KMS-11 (cell line): Measurements from ENCODE around the gene LSM4.

Experiments
- H2AFZ ChIP-seq: fragments of 200-600 bp; sonication (generic); 2 replicates; pipeline ENCODE4 v1.6.1; 2016; ENCODE audit warnings: antibody characterized with exemption, mixed run types, low read depth
- H3K27ac ChIP-seq: fragments of 200-600 bp; sonication (generic); 2 replicates; pipeline ENCODE4 v1.6.1; 2016; ENCODE audit warnings: mild to moderate bottlenecking, mixed run types
- H3K27me3 ChIP-seq: fragments of 200-600 bp; sonication (generic); 2 replicates; pipeline ENCODE4 v1.6.1; 2017; ENCODE audit warnings: mild to moderate bottlenecking, low read depth, mixed run types, moderate library complexity; ENCODE audit not compliant: insufficient read depth
- H3K36me3 ChIP-seq: fragments of 200-600 bp; sonication (generic); 2 replicates; pipeline ENCODE4 v1.6.1; 2017; ENCODE audit warnings: mild to moderate bottlenecking, mixed run types; ENCODE audit not compliant: insufficient read depth
- H3K4me1 ChIP-seq: fragments of 200-600 bp; sonication (generic); 2 replicates; pipeline ENCODE4 v1.6.1; 2016; ENCODE audit warnings: mild to moderate bottlenecking, low read depth, mixed run types; ENCODE audit not compliant: poor library complexity, severe bottlenecking
- H3K4me2 ChIP-seq: fragments of 200-600 bp; sonication (generic); 2 replicates; pipeline ENCODE4 v1.7.0; 2016; ENCODE audit warnings: mild to moderate bottlenecking, mixed run types
- H3K4me3 ChIP-seq: fragments of 200-600 bp; sonication (generic); IDR thresholded peaks from 2 replicates; pipeline ENCODE4 v1.6.1; 2017; ENCODE audit warnings: low read depth, low read length, mixed read lengths; ENCODE audit not compliant: insufficient read depth
- H3K79me2 ChIP-seq: fragments of 200-600 bp; sonication (generic); 2 replicates; pipeline ENCODE4 v1.6.1; 2016; ENCODE audit warnings: low read depth, mixed run types; ENCODE audit not compliant: insufficient read depth
- H3K9ac ChIP-seq: fragments of 200-600 bp; sonication (generic); 2 replicates; pipeline ENCODE4 v1.6.1; 2016; ENCODE audit warnings: mild to moderate bottlenecking, mixed run types
- H4K20me1 ChIP-seq: fragments of 200-600 bp; sonication (generic); 2 replicates; pipeline ENCODE4 v1.6.1; 2016; ENCODE audit warnings: mild to moderate bottlenecking, mixed run types; ENCODE audit not compliant: insufficient read depth
- CTCF ChIP-seq: fragments of 200-600 bp; sonication (generic); conservative IDR thresholded peaks from 2 replicates; pipeline ENCODE4 v1.6.1; 2017; ENCODE audit warnings: low read depth, mild to moderate bottlenecking, antibody characterized with exemption, low read length, moderate library complexity, mixed read lengths

The LSM4 gene

GRCh38 chr19:18299654-18300053 is 23.2 kb downstream of the LSM4 start:
- Histone ChIP-seq H2AFZ (no peak overlapping the region), H3K4me1 (peaks cover 22% of the 10 kb centered on the region), H3K36me3 (no peaks in the 10 kb centered on the region), H3K4me3 (no peak overlapping the region), H4K20me1 (no peaks in the 10 kb centered on the region), H3K27me3 (no peaks in the 10 kb centered on the region), H3K79me2 (no peaks in the 10 kb centered on the region), H3K4me2 (no peak overlapping the region), H3K27ac (no peak overlapping the region), H3K9ac (no peak overlapping the region)
- TF ChIP-seq CTCF, result no peak

- no peak overlapping the region for H3K4me3 ChIP-seq
- H3K4me2 ChIP-seq, result no peak overlapping the region
- no peaks in the 10 kb centered on the region for H3K27me3 ChIP-seq
These were observed 24.3 kb downstream of the LSM4 start for GRCh38 chr19:18298601-18299000.

GRCh38 chr19:18297308-18297707 is 25.6 kb downstream of the LSM4 start:
- H3K4me3 ChIP-seq, result no peak overlapping the region
- no peaks in the 10 kb centered on the region for H3K27me3 ChIP-seq
- no peak for TF ChIP-seq CTCF
- H2AFZ ChIP-seq, result no peak overlapping the region
- no peak overlapping the region for H3K9ac ChIP-seq
- H3K79me2 ChIP-seq, result no peaks in the 10 kb centered on the region
- peaks cover 7% of the 10 kb centered on the region for H3K4me1 ChIP-seq
- no peaks in the 10 kb centered on the region for H4K20me1 ChIP-seq
- H3K36me3 ChIP-seq, result no peaks in the 10 kb centered on the region
- H3K4me2 ChIP-seq, result no peak overlapping the region
- no peak overlapping the region for H3K27ac ChIP-seq

More at GRCh38 chr19:18298601-18299000, 24.3 kb downstream of the LSM4 start:
- Histone ChIP-seq H3K9ac (no peak overlapping the region), H3K79me2 (no peaks in the 10 kb centered on the region), H3K27ac (no peak overlapping the region), H2AFZ (no peak overlapping the region), H3K4me1 (peaks cover 11% of the 10 kb centered on the region), H3K36me3 (no peaks in the 10 kb centered on the region), H4K20me1 (no peaks in the 10 kb centered on the region)
- no peak for TF ChIP-seq CTCF

GRCh38 chr19:18295034-18295451 is 27.8 kb downstream of the LSM4 start:
- Histone ChIP-seq H3K4me2 (no peak overlapping the region), H3K79me2 (no peaks in the 10 kb centered on the region), H4K20me1 (no peaks in the 10 kb centered on the region), H3K4me3 (no peak overlapping the region), H3K27ac (no peak overlapping the region), H3K36me3 (no peaks in the 10 kb centered on the region), H2AFZ (no peak overlapping the region), H3K27me3 (no peaks in the 10 kb centered on the region), H3K9ac (no peak overlapping the region), H3K4me1 (peaks cover 23% of the 10 kb centered on the region)
- no peak for TF ChIP-seq CTCF
